Esophagus muscularis mucosa (tissue), 3 donors: ENCODE data around the gene TANGO2.

ENCODE experiments used
- POLR2A ChIP-seq: fragments of 450-650 bp; IDR thresholded peaks from one replicate; pipeline ENCODE4 v1.6.1; 2017; ENCODE audit warnings: antibody characterized with exemption, moderate library complexity, mild to moderate bottlenecking, low read depth
- POLR2AphosphoS5 ChIP-seq, 2 donors: sonication (generic); formaldehyde crosslinking; IDR thresholded peaks; one replicate each; pipeline ENCODE4 v1.6.1; 2017; ENCODE audit warnings: antibody characterized with exemption in 2 of 2
- TF ChIP-seq, protein P1 (sequence below), 3 experiments: fragments of 200-600 bp in 2 of 3; fragments of 450-650 bp in 1 of 3; sonication (generic) in 2 of 3; IDR thresholded peaks; one replicate each; pipeline ENCODE4 v1.5.1; 2017 to 2019; ENCODE audit warnings: antibody characterized with exemption in 3 of 3, mild to moderate bottlenecking in 2 of 3, moderate library complexity in 1 of 3

DNA sequence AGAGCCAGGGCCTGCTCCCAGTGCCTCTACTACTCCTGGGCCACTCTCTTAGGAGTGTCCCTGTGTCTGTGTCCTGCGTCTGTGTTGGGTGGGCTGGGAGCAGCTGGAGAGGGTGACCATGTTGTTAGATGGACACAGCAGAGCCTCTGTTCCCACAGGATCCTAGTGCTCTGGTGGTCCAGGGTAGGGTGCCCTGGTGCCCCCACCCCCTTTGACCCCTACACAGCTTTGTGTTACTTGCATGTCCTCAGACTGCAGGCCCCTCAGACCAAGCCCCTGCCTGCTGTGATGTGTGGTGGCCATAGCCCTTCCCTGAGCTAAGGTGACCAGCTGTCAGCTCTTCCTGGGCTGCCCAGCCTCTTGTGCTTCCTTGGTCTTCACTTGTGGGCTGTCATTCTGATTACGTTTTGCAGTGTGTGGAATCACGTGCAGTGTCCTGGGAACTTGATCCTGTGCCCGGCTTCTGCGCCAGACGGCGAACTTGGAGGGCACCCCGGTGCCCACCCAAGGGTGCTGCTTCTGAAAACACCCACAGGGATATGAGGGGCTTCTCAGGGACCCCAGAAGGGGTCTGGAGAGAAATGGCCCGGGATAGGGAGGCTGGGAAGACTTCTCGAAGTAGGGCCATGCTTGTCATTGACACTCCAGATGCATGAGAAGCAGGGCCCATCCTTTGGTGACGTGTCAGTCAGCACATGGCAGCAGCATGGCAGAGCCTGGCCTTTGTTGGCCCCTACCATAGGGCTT lies 1.5 kb downstream of the TANGO2 start:
- TF ChIP-seq POLR2A (no peak), POLR2AphosphoS5 (IDR thresholded peaks at IDR 0.05) (no peak)
- TF ChIP-seq, protein P1, sequence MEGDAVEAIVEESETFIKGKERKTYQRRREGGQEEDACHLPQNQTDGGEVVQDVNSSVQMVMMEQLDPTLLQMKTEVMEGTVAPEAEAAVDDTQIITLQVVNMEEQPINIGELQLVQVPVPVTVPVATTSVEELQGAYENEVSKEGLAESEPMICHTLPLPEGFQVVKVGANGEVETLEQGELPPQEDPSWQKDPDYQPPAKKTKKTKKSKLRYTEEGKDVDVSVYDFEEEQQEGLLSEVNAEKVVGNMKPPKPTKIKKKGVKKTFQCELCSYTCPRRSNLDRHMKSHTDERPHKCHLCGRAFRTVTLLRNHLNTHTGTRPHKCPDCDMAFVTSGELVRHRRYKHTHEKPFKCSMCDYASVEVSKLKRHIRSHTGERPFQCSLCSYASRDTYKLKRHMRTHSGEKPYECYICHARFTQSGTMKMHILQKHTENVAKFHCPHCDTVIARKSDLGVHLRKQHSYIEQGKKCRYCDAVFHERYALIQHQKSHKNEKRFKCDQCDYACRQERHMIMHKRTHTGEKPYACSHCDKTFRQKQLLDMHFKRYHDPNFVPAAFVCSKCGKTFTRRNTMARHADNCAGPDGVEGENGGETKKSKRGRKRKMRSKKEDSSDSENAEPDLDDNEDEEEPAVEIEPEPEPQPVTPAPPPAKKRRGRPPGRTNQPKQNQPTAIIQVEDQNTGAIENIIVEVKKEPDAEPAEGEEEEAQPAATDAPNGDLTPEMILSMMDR (IDR thresholded peaks at IDR 0.05), result no peak
